ENCODE results near the gene FNIP1.
"Not testable (repeated sequence)": the region's sequence is repeated elsewhere in the genome, so short reads cannot be mapped to it uniquely, and the experiment has no call there.

FNIP1 gene

DNA sequence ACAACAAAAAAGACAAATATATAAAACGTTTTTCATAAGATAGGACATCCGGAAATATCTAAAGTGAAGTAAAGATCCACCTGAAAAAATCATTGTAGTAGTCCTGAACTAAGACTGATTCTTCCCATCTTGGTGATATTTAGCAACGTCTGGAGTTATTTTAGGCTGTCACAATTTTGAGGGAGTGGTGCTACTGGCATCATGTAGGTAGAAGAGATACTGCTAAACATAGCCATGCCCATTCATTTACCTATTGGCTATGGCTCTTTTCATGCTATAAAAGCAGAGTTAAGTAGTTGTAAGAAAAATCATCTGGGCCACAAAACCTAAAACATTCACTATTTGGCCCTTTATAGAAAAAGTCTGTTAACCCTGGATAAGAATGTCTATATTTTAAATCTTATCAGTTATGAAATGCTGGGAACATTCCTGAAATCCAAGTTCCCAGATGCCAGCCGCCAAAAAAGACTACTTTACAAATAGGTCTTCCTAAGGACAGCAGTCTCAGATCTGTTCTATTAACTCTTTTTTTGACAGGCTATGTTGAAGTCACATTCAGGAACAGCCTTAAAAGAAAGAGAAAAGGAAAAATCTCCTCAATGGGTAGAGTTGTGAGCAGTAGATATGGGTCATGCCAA lies 188.8 kb downstream of the FNIP1 start:
- no peak for DNase-seq (ENCODE audit: low read depth in 3 of 3)

DNA sequence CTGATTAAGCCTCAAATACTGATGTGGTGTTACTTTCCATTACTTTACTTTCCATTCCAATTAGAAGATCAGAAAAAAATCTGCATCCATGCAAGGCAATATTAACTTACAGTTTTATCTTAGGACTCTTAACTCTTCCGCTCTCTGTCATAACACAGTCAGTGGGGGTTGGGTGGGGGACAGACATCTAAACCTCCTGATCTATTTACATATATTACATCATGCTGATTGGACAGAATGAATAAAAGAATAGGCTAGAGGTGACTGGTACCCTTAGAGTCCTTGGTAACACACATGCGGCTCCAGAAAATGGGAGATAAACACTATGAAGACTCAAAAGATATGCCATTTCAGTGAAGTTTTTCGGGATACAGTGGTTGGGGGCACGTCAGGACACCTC lies 189.4 kb downstream of the FNIP1 start:
- DNase-seq (ENCODE audit: low read depth in 3 of 3) = no peak

GRCh38 chr5:131605086-131605485 lies 191.7 kb downstream of the FNIP1 start:
- no peak for DNase-seq (ENCODE audit: low read depth in 3 of 3)

DNA sequence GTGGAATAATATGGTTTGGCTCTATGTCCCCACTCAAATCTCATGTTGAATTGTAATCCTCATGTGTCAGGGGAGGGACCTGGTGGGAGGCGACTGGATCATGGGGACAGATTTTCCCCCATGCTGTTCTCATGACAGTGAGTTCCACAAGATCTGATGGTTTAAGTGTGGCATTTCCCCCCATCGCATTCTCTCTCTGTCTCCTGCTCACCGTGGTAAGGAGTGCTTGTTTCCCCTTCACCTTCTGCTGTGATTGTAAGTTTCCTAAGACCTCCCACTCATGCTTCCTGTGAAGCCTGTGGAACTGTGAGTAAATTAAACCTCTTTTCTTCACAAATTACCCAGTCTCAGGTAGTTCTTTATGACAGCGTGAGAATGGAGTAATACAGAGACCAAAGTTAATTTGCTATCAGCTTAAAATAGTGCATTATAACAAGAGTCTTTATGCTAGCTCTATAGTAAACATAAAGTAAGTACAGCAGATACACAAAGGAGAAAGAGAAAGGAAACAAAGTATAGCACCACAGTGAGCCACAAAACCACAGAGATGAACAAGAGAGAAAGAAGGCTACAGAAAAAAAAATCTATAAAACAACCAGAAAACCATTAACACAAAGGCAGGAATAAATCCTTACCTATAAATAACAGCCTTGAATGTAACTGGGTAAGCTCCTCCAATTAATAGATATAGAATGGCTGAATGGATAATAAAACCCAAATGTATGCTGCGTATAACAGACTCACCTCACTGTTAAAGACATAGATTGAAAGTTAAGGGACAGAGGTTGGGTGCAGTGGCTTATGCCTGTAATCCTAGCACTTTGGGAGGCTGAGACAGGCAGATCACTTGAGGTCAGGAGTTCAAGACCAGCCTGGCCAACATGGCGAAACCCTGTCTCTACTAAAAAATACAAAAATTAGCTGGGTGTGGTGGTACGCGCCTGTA lies 201.5 kb downstream of the FNIP1 start:
- DNase-seq (ENCODE audit: low read depth in 3 of 3) = peak in 1 of 3 experiments; percentile 12

DNA sequence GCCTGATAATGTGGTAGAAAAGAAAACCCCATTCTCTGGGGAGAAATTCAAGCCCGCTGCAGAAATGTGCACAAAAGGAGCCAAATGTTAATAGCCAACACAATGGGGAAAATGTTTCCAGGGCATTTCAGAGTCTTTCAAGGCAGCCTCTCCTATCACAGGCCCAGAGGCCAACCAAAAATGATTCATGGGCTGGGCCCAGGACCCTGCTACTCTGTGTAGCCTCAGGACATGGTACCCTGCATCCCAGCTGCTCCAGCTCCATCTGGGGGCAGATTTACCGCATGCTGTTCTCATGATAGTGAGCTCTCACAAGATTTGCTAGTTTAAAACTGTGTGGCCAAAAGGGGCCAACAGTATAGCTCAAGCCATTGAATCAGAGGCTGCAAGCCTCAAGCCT lies 202.9 kb downstream of the FNIP1 start:
- DNase-seq (ENCODE audit: low read depth in 3 of 3) = no peak

DNA sequence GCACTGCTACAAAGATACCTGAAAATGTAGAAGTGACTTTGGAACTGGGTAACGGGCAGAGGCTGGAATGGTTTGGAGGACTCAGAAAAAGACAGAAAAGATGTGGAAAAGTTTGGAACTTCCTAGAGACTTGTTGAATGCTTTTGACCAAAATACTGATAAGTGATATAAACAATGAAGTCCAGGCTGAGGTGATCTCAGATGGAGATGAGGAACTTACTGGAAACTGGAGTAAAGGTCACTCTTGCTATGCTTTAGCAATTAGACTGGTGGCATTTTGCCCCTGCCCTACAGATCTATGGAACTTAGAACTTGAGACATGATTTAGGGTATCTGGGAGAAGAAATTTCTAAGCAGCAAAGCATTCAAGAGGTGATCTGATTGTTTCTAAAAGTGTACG lies 203.4 kb downstream of the FNIP1 start:
- DNase-seq (ENCODE audit: low read depth in 3 of 3) = not testable (repeated sequence)
